HepG2 (cell line): ENCODE measurements around the gene LEMD2. TPM values are rescaled to one million over a fixed set of nuclear protein-coding genes. Genes with fewer than 3 reads are reported as not detected.

Experiments
- CBX2 ChIP-seq, 2 experiments: fragments of 200-600 bp in 1 of 2; sonication (generic); formaldehyde crosslinking in 1 of 2; IDR thresholded peaks; 2 replicates each; pipeline versions ENCODE4 v1.7.0 to v1.8.1; 2018 to 2022; ENCODE audit warnings: low read depth in 2 of 2, low read length in 1 of 2, mild to moderate bottlenecking in 1 of 2, missing genetic modification reagents in 1 of 2
- GLI4 ChIP-seq: sonication (generic); formaldehyde crosslinking; IDR thresholded peaks from 2 replicates; pipeline ENCODE4 v1.5.1; 2020; ENCODE audit warnings: missing genetic modification reagents, mild to moderate bottlenecking, moderate library complexity, borderline replicate concordance
- HNRNPLL ChIP-seq: fragments of 200-400 bp; formaldehyde crosslinking; IDR thresholded peaks from 2 replicates; pipeline ENCODE4 v1.6.1; 2017; ENCODE audit warnings: mild to moderate bottlenecking, low read depth, low read length; ENCODE audit not compliant: poor library complexity, severe bottlenecking
- MAX ChIP-seq: IDR thresholded peaks from 2 replicates; pipeline ENCODE4 v1.6.1; 2012; ENCODE audit warnings: inconsistent platforms
- REST ChIP-seq, 2 experiments: IDR thresholded peaks; 2 replicates each; pipeline ENCODE4 v1.6.1; 2011 to 2012; ENCODE audit warnings: low read length in 2 of 2, borderline replicate concordance in 1 of 2, low read depth in 1 of 2, mild to moderate bottlenecking in 1 of 2, moderate library complexity in 1 of 2
- TFAP4 ChIP-seq: sonication (generic); IDR thresholded peaks from 2 replicates; pipeline ENCODE4 v1.6.1; 2016; ENCODE audit warnings: low read depth, borderline replicate concordance
- TRIM24 ChIP-seq: sonication (generic); formaldehyde crosslinking; IDR thresholded peaks from 2 replicates; pipeline ENCODE4 v1.8.0; 2022; ENCODE audit warnings: mild to moderate bottlenecking, missing genetic modification reagents
- ZFP91 ChIP-seq: sonication (generic); formaldehyde crosslinking; IDR thresholded peaks from 2 replicates; pipeline ENCODE4 v1.9.0; 2022; ENCODE audit warnings: missing genetic modification reagents, mild to moderate bottlenecking, borderline replicate concordance
- ZNF10 ChIP-seq: sonication (generic); formaldehyde crosslinking; IDR thresholded peaks from 2 replicates; pipeline ENCODE4 v1.4.0; 2020; ENCODE audit warnings: mild to moderate bottlenecking, low read depth, missing genetic modification reagents, borderline replicate concordance
- ZNF232 ChIP-seq: sonication (generic); formaldehyde crosslinking; IDR thresholded peaks from 2 replicates; pipeline ENCODE4 v1.4.0; 2020; ENCODE audit warnings: missing genetic modification reagents, borderline replicate concordance
- ZNF331 ChIP-seq: sonication (generic); formaldehyde crosslinking; IDR thresholded peaks from 2 replicates; pipeline ENCODE4 v1.4.0; 2020; ENCODE audit warnings: missing genetic modification reagents
- ZNF740 ChIP-seq: sonication (generic); formaldehyde crosslinking; IDR thresholded peaks from 2 replicates; pipeline ENCODE4 v1.4.0; 2020; ENCODE audit warnings: missing genetic modification reagents
- ZSCAN29 ChIP-seq: sonication (generic); formaldehyde crosslinking; conservative IDR thresholded peaks from 2 replicates; pipeline ENCODE4 v1.4.0; 2020; ENCODE audit warnings: mild to moderate bottlenecking, missing genetic modification reagents
- polyA plus RNA-seq, 8 experiments: library from polyadenylated mRNA; depleted of rRNA in 3 of 8; stranded (reverse) in 7 of 8; unstranded in 1 of 8; fragments of >200 nt; fragmentation: Illumina TruSeq in 4 of 8; extraction: Trizol in 4 of 8; gene quantifications; 2 replicates each; pipeline versions ENCODE4 v1.2.1 to v1.2.3, GENCODE V29; 2011 to 2016; ENCODE audit warnings: low read depth in 4 of 8, missing spikeins in 1 of 8, mixed read lengths in 1 of 8; ENCODE audit not compliant: insufficient read depth in 1 of 8
- total RNA-seq, 5 experiments: library from RNA; depleted of rRNA; stranded (reverse); fragments of >200 nt; fragmentation: Illumina TruSeq; extraction: Trizol; gene quantifications; 2 replicates each; pipeline ENCODE4 v1.2.3, GENCODE V29; 2016; ENCODE audit warnings: low read depth in 1 of 5

LEMD2 gene
- total and polyA plus RNA-seq, 2 of the 13 experiments (the other 11 are each of a cell fraction or from before 2014, with no cell fraction given): 45.2 to 62.9 TPM

GRCh38 chr6:33761922-33762629 is 26.9 kb downstream of the LEMD2 start (continued):
- peak; percentile 64; the same call in 1 of the 2 replicates for TF ChIP-seq TFAP4
- peak; percentile 97; the same call in 1 of the 2 replicates for TF ChIP-seq GLI4 (CRISPR knock-in tag)
- TF ChIP-seq ZNF232 (CRISPR knock-in tag): 0 out of 2 replicates have a peak, but pooled peaks have one; percentile 39
- 0 out of 2 replicates have a peak, but pooled peaks have one; percentile 43 for TF ChIP-seq ZSCAN29 (CRISPR knock-in tag)
- TF ChIP-seq CBX2 (IDR thresholded peaks at IDR 0.05; ENCODE audit: low read depth, low read length): no peak
- TF ChIP-seq CBX2 (CRISPR knock-in tag; IDR thresholded peaks at IDR 0.05; ENCODE audit: low read depth): peak; percentile 68; the same call in 1 of the 2 replicates
- no peak for TF ChIP-seq TRIM24
- peak; percentile 69 for TF ChIP-seq MAX
- peak; percentile 31 for TF ChIP-seq HNRNPLL
- TF ChIP-seq ZFP91 (CRISPR knock-in tag): peak; percentile 91
- no peak for TF ChIP-seq ZNF10 (CRISPR knock-in tag)
- no peak for TF ChIP-seq REST (IDR thresholded peaks at IDR 0.05; ENCODE audit: borderline replicate concordance in 1 of 2, low read depth in 1 of 2, low read length in 2 of 2)
- peak; percentile 86 for TF ChIP-seq ZNF740 (CRISPR knock-in tag)
- peak; percentile 91 for TF ChIP-seq ZNF331 (CRISPR knock-in tag)
